H1 (cell line): Measurements from ENCODE around the gene ZNF652. TPM values are rescaled to one million over a fixed set of nuclear protein-coding genes. Genes with fewer than 3 reads are reported as not detected.

Experiments
- ZNF274 ChIP-seq: IDR thresholded peaks from 2 replicates; pipeline ENCODE4 v1.7.0; 2012; ENCODE audit warnings: low read length, borderline replicate concordance; ENCODE audit errors: extremely low read depth
- polyA plus RNA-seq, 7 experiments: library from polyadenylated mRNA; depleted of rRNA in 3 of 7; stranded (reverse) in 5 of 7; unstranded in 2 of 7; fragments of >200 nt in 5 of 7; fragments of 200-250 nt in 2 of 7; gene quantifications; 1 replicate in 5 of 7; 2 replicates in 1 of 7; 4 replicates in 1 of 7; pipeline versions ENCODE4 v1.2.1 to v1.2.3, GENCODE V29; 2011 to 2013; ENCODE audit warnings: missing spikeins in 2 of 7, mixed read lengths in 2 of 7
- total RNA-seq: library from RNA; stranded (reverse); fragmentation: NEBNext Ultra II Directional; extraction: Animal tissue kit (Norgen Biotek cat#: 25700); gene quantifications from 2 replicates; pipeline ENCODE4 v1.2.1, GENCODE V29; 2021
- TF ChIP-seq, protein P1 (sequence below): fragments of 300-600 bp; sonication (generic); IDR thresholded peaks from 2 replicates; pipeline ENCODE4 v1.7.1; 2012; ENCODE audit warnings: low read length, moderate library complexity, mild to moderate bottlenecking, inconsistent platforms; ENCODE audit not compliant: insufficient replicate concordance

Gene ZNF652
- total and polyA plus RNA-seq, 2 of the 8 experiments (the other 6 are each of a cell fraction or from before 2014, with no cell fraction given): 13.5 to 39.6 TPM

GRCh38 chr17:49292901-49293300 is 69.1 kb downstream of the ZNF652 start (continued):
- TF ChIP-seq, protein P1, sequence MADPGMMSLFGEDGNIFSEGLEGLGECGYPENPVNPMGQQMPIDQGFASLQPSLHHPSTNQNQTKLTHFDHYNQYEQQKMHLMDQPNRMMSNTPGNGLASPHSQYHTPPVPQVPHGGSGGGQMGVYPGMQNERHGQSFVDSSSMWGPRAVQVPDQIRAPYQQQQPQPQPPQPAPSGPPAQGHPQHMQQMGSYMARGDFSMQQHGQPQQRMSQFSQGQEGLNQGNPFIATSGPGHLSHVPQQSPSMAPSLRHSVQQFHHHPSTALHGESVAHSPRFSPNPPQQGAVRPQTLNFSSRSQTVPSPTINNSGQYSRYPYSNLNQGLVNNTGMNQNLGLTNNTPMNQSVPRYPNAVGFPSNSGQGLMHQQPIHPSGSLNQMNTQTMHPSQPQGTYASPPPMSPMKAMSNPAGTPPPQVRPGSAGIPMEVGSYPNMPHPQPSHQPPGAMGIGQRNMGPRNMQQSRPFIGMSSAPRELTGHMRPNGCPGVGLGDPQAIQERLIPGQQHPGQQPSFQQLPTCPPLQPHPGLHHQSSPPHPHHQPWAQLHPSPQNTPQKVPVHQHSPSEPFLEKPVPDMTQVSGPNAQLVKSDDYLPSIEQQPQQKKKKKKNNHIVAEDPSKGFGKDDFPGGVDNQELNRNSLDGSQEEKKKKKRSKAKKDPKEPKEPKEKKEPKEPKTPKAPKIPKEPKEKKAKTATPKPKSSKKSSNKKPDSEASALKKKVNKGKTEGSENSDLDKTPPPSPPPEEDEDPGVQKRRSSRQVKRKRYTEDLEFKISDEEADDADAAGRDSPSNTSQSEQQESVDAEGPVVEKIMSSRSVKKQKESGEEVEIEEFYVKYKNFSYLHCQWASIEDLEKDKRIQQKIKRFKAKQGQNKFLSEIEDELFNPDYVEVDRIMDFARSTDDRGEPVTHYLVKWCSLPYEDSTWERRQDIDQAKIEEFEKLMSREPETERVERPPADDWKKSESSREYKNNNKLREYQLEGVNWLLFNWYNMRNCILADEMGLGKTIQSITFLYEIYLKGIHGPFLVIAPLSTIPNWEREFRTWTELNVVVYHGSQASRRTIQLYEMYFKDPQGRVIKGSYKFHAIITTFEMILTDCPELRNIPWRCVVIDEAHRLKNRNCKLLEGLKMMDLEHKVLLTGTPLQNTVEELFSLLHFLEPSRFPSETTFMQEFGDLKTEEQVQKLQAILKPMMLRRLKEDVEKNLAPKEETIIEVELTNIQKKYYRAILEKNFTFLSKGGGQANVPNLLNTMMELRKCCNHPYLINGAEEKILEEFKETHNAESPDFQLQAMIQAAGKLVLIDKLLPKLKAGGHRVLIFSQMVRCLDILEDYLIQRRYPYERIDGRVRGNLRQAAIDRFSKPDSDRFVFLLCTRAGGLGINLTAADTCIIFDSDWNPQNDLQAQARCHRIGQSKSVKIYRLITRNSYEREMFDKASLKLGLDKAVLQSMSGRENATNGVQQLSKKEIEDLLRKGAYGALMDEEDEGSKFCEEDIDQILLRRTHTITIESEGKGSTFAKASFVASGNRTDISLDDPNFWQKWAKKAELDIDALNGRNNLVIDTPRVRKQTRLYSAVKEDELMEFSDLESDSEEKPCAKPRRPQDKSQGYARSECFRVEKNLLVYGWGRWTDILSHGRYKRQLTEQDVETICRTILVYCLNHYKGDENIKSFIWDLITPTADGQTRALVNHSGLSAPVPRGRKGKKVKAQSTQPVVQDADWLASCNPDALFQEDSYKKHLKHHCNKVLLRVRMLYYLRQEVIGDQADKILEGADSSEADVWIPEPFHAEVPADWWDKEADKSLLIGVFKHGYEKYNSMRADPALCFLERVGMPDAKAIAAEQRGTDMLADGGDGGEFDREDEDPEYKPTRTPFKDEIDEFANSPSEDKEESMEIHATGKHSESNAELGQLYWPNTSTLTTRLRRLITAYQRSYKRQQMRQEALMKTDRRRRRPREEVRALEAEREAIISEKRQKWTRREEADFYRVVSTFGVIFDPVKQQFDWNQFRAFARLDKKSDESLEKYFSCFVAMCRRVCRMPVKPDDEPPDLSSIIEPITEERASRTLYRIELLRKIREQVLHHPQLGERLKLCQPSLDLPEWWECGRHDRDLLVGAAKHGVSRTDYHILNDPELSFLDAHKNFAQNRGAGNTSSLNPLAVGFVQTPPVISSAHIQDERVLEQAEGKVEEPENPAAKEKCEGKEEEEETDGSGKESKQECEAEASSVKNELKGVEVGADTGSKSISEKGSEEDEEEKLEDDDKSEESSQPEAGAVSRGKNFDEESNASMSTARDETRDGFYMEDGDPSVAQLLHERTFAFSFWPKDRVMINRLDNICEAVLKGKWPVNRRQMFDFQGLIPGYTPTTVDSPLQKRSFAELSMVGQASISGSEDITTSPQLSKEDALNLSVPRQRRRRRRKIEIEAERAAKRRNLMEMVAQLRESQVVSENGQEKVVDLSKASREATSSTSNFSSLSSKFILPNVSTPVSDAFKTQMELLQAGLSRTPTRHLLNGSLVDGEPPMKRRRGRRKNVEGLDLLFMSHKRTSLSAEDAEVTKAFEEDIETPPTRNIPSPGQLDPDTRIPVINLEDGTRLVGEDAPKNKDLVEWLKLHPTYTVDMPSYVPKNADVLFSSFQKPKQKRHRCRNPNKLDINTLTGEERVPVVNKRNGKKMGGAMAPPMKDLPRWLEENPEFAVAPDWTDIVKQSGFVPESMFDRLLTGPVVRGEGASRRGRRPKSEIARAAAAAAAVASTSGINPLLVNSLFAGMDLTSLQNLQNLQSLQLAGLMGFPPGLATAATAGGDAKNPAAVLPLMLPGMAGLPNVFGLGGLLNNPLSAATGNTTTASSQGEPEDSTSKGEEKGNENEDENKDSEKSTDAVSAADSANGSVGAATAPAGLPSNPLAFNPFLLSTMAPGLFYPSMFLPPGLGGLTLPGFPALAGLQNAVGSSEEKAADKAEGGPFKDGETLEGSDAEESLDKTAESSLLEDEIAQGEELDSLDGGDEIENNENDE: no peak
- TF ChIP-seq ZNF274: no peak
- TF ChIP-seq, all 59 proteins: peak for 0
